ENCODE data around the gene TRPM3. TPM values are rescaled to one million over a fixed set of nuclear protein-coding genes. Genes with fewer than 3 reads are reported as not detected.

The TRPM3 gene
- total and polyA plus RNA-seq, 9 of the 15 experiments (the other 6 are each of a cell fraction or from before 2014, with no cell fraction given), result 0.04 TPM; not detected in 8

DNA sequence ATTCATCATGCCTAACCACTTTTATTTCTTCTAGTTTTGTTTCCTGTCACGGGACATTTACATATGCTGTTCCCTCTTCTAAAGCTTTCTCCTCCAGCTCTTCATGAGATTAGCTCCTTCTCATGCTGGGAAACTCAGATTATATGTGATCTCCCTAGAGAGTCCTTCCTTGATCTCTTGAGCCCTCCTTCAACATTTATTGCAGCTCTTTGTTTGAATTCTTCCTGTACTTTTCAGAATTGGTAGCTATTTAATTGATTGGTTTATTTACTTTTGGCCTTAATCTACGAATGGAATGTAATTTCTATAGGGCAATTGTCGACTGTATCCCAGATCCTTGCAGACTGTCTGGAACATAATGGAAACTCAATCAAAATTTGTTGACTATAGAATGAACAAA is 9.7 kb upstream of the TRPM3 start:
- no peaks in the 10 kb centered on the region for H4K20me1 ChIP-seq (replicated peaks; ENCODE audit: control insufficient read depth, insufficient read depth, low read length)
- no peak overlapping the region for H2AFZ ChIP-seq (ENCODE audit: low read depth, low read length)
- no peak overlapping the region for H3K27ac ChIP-seq (ENCODE audit: extremely low read depth, low read depth, low read length)
- H3K9me3 ChIP-seq (replicated peaks; ENCODE audit: control insufficient read depth, insufficient read depth, low read depth, low read length), result no peaks in the 10 kb centered on the region; the same call in 1 of the 2 replicates
- H3K27me3 ChIP-seq (ENCODE audit: control insufficient read depth in 2 of 2, insufficient read depth in 2 of 2, low read length in 2 of 2), result no peaks in the 10 kb centered on the region
- CTCF ChIA-PET (ENCODE audit: low intra/inter-chr PET ratio), result no interaction called here
- H3K4me1 ChIP-seq (replicated peaks in 1 of 2; ENCODE audit: control insufficient read depth in 2 of 2, insufficient read depth in 2 of 2, low read length in 2 of 2), result no peaks in the 10 kb centered on the region
- no TSS peak for BruUV-seq (replicated peaks)
- in situ Hi-C loops (cut with MboI) (no loop called here), intact Hi-C loops (cut with micrococcal nuclease) (no loop called here)
- no peak overlapping the region for H3K9ac ChIP-seq (ENCODE audit: insufficient read depth in 1 of 2, low read depth in 2 of 2, low read length in 2 of 2)
- H3K79me2 ChIP-seq (ENCODE audit: control insufficient read depth, insufficient read depth, low read length), result no peaks in the 10 kb centered on the region
- H3K4me3 ChIP-seq, result no peak overlapping the region
- H3K9me1 ChIP-seq (ENCODE audit: control insufficient read depth, insufficient read depth, low read length), result no peaks in the 10 kb centered on the region
- H3K4me2 ChIP-seq (ENCODE audit: insufficient read depth, low read length), result no peak overlapping the region
- POLR2A ChIA-PET, result interaction anchor here (0.7 kb wide), 1 partner anchor 1580 kb away, joined by 4 read pairs; no protein-coding TSS in a partner anchor
- 8% methylated on average over 3 of the region's 3 CpGs for WGBS (ENCODE audit: insufficient coverage, low coverage, missing lambda C conversion rate)
- no peak for FAIRE-seq
- TF ChIP-seq RBM15 (IDR thresholded peaks at IDR 0.05; ENCODE audit: insufficient read depth, low read length) (no peak), HIVEP1 (CRISPR knock-in tag; IDR thresholded peaks at IDR 0.05) (no peak), ZNF324 (CRISPR knock-in tag; IDR thresholded peaks at IDR 0.05) (no peak)
- TF ChIP-seq, protein P1, sequence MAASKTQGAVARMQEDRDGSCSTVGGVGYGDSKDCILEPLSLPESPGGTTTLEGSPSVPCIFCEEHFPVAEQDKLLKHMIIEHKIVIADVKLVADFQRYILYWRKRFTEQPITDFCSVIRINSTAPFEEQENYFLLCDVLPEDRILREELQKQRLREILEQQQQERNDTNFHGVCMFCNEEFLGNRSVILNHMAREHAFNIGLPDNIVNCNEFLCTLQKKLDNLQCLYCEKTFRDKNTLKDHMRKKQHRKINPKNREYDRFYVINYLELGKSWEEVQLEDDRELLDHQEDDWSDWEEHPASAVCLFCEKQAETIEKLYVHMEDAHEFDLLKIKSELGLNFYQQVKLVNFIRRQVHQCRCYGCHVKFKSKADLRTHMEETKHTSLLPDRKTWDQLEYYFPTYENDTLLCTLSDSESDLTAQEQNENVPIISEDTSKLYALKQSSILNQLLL (CRISPR knock-in tag; IDR thresholded peaks at IDR 0.05; ENCODE audit: borderline replicate concordance), result no peak
- TF ChIP-seq, protein P2, sequence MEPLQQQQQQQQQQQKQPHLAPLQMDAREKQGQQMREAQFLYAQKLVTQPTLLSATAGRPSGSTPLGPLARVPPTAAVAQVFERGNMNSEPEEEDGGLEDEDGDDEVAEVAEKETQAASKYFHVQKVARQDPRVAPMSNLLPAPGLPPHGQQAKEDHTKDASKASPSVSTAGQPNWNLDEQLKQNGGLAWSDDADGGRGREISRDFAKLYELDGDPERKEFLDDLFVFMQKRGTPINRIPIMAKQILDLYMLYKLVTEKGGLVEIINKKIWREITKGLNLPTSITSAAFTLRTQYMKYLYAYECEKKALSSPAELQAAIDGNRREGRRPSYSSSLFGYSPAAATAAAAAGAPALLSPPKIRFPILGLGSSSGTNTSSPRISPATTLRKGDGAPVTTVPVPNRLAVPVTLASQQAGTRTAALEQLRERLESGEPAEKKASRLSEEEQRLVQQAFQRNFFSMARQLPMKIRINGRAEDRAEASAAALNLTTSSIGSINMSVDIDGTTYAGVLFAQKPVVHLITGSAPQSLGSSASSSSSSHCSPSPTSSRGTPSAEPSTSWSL (CRISPR knock-in tag; IDR thresholded peaks at IDR 0.05; ENCODE audit: borderline replicate concordance), result no peak
- no peaks in the 10 kb centered on the region for H3K36me3 ChIP-seq (ENCODE audit: control insufficient read depth, insufficient read depth, low read length)
- no peak for ATAC-seq
- no peak for DNase-seq (ENCODE audit: extremely low read depth in 1 of 4, low spot score in 3 of 4)

Data from K562 (cell line).